HepG2 (cell line): ENCODE results near the gene EIF6. TPM values are rescaled to one million over a fixed set of nuclear protein-coding genes. Genes with fewer than 3 reads are reported as not detected.
A peak's percentile ranks its signal among the peaks of the same experiment; 100 is the strongest.

Experiments used
- DZIP1 ChIP-seq: sonication (generic); formaldehyde crosslinking; IDR thresholded peaks from 2 replicates; pipeline ENCODE4 v1.5.0; 2020; ENCODE audit warnings: mild to moderate bottlenecking, missing genetic modification reagents
- FOXP4 ChIP-seq: sonication (generic); formaldehyde crosslinking; IDR thresholded peaks from 2 replicates; pipeline ENCODE4 v1.4.0; 2020; ENCODE audit warnings: missing genetic modification reagents
- HINFP ChIP-seq: sonication (generic); formaldehyde crosslinking; IDR thresholded peaks from 2 replicates; pipeline ENCODE4 v1.4.0; 2020; ENCODE audit warnings: low read depth, mild to moderate bottlenecking, missing genetic modification reagents
- HNRNPL ChIP-seq: fragments of 200-400 bp; formaldehyde crosslinking; IDR thresholded peaks from 2 replicates; pipeline ENCODE4 v1.6.1; 2017; ENCODE audit warnings: mild to moderate bottlenecking, low read depth, low read length
- IKZF4 ChIP-seq: sonication (generic); formaldehyde crosslinking; IDR thresholded peaks from 2 replicates; pipeline ENCODE4 v1.5.1; 2020; ENCODE audit warnings: borderline replicate concordance, mild to moderate bottlenecking, low read depth, missing genetic modification reagents; ENCODE audit errors: not compliant biosample characterization
- IKZF5 ChIP-seq: IDR thresholded peaks from 2 replicates; pipeline ENCODE4 v1.6.1; 2018; ENCODE audit warnings: missing genetic modification reagents, mild to moderate bottlenecking, missing compliant biosample characterization
- NR2C2 ChIP-seq: sonication (generic); formaldehyde crosslinking; IDR thresholded peaks from 2 replicates; pipeline ENCODE4 v1.4.0; 2020; ENCODE audit warnings: missing genetic modification reagents, mild to moderate bottlenecking, moderate library complexity, borderline replicate concordance
- TEAD3 ChIP-seq: optimal IDR thresholded peaks from 2 replicates; pipeline ENCODE3; 2016; ENCODE audit warnings: borderline replicate concordance
- ZBTB7B ChIP-seq: sonication (generic); formaldehyde crosslinking; IDR thresholded peaks from 2 replicates; pipeline ENCODE4 v1.4.0; 2020; ENCODE audit warnings: missing genetic modification reagents
- ZNF687 ChIP-seq: sonication (generic); formaldehyde crosslinking; IDR thresholded peaks from 2 replicates; pipeline ENCODE4 v1.5.1; 2020; ENCODE audit warnings: mild to moderate bottlenecking, missing genetic modification reagents, moderate library complexity
- ZNF704 ChIP-seq: sonication (generic); formaldehyde crosslinking; IDR thresholded peaks from 2 replicates; pipeline ENCODE4 v1.8.1; 2023; ENCODE audit warnings: mild to moderate bottlenecking, inconsistent platforms, moderate library complexity, missing genetic modification reagents, borderline replicate concordance
- ZNF775 ChIP-seq: sonication (generic); formaldehyde crosslinking; IDR thresholded peaks from 2 replicates; pipeline ENCODE4 v1.4.0; 2020; ENCODE audit warnings: missing genetic modification reagents, mild to moderate bottlenecking, moderate library complexity, borderline replicate concordance
- ZNF839 ChIP-seq: sonication (generic); formaldehyde crosslinking; IDR thresholded peaks from 2 replicates; pipeline ENCODE4 v1.4.0; 2020; ENCODE audit warnings: missing genetic modification reagents, mild to moderate bottlenecking, borderline replicate concordance
- polyA plus RNA-seq, 8 experiments: library from polyadenylated mRNA; depleted of rRNA in 3 of 8; stranded (reverse) in 7 of 8; unstranded in 1 of 8; fragments of >200 nt; fragmentation: Illumina TruSeq in 4 of 8; extraction: Trizol in 4 of 8; gene quantifications; 2 replicates each; pipeline versions ENCODE4 v1.2.1 to v1.2.3, GENCODE V29; 2011 to 2016; ENCODE audit warnings: low read depth in 4 of 8, missing spikeins in 1 of 8, mixed read lengths in 1 of 8; ENCODE audit not compliant: insufficient read depth in 1 of 8
- total RNA-seq, 5 experiments: library from RNA; depleted of rRNA; stranded (reverse); fragments of >200 nt; fragmentation: Illumina TruSeq; extraction: Trizol; gene quantifications; 2 replicates each; pipeline ENCODE4 v1.2.3, GENCODE V29; 2016; ENCODE audit warnings: low read depth in 1 of 5

Gene EIF6
- total and polyA plus RNA-seq, 2 of the 13 experiments (the other 11 are each of a cell fraction or from before 2014, with no cell fraction given) = 462 to 466 TPM

- TF ChIP-seq IKZF5 (CRISPR knock-in tag) (0 out of 2 replicates have a peak, but pooled peaks have one; percentile 12), IKZF4 (CRISPR knock-in tag) (no peak), ZNF775 (CRISPR knock-in tag) (no peak), ZNF839 (0 out of 2 replicates have a peak, but pooled peaks have one; percentile 60), DZIP1 (CRISPR knock-in tag) (peak; percentile 52; the same call in 1 of the 2 replicates), ZBTB7B (CRISPR knock-in tag) (0 out of 2 replicates have a peak, but pooled peaks have one; percentile 18), NR2C2 (CRISPR knock-in tag) (no peak), ZNF687 (CRISPR knock-in tag) (peak; percentile 5; the same call in 1 of the 2 replicates), HINFP (CRISPR knock-in tag) (0 out of 2 replicates have a peak, but pooled peaks have one; percentile 35), FOXP4 (CRISPR knock-in tag) (no peak), TEAD3 (peak; percentile 61), HNRNPL (0 out of 2 replicates have a peak, but pooled peaks have one; percentile 67), ZNF704 (0 out of 2 replicates have a peak, but pooled peaks have one; percentile 27)
Measured at GRCh38 chr20:35292504-35293285, 8.1 kb upstream of the EIF6 start (continued).
